Stimulated activated naive CD8-positive, alpha-beta T cell treated with anti-CD3 and anti-CD28 coated beads, Interleukin-15, Interleukin-2, amounts not matched to agents 100 ng/mL and 50 ng/mL, for 24 hours (primary cell): ENCODE data around the gene HIVEP3.
A peak's percentile ranks its signal among the peaks of the same experiment; 100 is the strongest.

Experiments used
- H3K27ac Mint-ChIP-seq: one replicate; pipeline ENCODE4 v1.8.0; 2021; ENCODE audit warnings: mild to moderate bottlenecking, mixed read lengths
- H3K27me3 Mint-ChIP-seq: one replicate; pipeline ENCODE4 v1.8.0; 2021; ENCODE audit warnings: mixed read lengths
- H3K36me3 Mint-ChIP-seq: one replicate; pipeline ENCODE4 v1.8.0; 2021; ENCODE audit warnings: low read depth, mixed read lengths
- H3K4me1 Mint-ChIP-seq: one replicate; pipeline ENCODE4 v1.8.0; 2021; ENCODE audit warnings: low read depth, mixed read lengths
- H3K4me3 Mint-ChIP-seq: one replicate; pipeline ENCODE4 v1.8.0; 2021; ENCODE audit warnings: mild to moderate bottlenecking, mixed read lengths
- H3K9me3 Mint-ChIP-seq: one replicate; pipeline ENCODE4 v1.8.0; 2021; ENCODE audit warnings: mixed read lengths

HIVEP3 gene

DNA sequence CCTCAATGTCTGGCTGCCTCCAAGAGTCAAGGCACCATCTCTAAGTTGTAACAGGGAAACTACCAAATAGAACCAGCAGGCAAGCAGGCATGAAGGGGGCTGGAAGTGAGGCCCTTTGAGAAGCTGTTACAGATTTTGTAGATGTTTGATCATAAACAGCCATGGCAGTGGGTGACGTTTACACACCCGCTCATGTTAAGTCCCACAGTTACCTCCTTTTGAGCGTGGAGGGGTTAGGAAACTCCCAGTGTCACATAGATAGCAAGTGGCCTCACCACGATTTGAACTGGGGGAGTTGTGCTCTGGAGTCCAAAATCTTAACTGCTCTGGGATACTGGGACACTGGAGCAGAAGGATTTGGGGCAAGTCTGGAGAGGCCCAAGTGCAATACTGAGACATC, 192.4 kb downstream of the HIVEP3 start:
- peaks cover 57% of the 10 kb centered on the region for H3K4me1 Mint-ChIP-seq
- peak overlapping the region; percentile 87 for H3K27ac Mint-ChIP-seq
- H3K9me3 Mint-ChIP-seq = no peaks in the 10 kb centered on the region
- H3K27me3 Mint-ChIP-seq = no peaks in the 10 kb centered on the region
- H3K4me3 Mint-ChIP-seq = peak overlapping the region; percentile 47
- no peaks in the 10 kb centered on the region for H3K36me3 Mint-ChIP-seq

DNA sequence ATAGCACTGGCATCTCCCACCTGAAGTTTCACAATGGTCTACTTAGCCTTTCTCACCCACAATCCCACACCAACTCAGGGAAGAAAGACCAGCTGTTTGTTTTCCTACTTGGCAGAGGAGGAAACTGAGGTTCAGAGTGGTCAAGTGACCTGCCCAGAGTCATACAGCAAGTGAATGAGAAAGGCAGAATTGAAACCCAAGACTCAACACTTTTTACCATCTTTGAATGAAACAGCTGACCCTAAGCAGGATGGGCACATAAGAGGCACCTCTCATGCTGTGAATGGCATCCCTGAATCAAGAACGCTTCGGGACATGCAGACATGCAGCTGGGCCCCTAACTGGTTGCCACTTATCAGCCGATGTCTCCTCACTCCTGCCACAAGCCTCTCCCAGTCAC, 193.8 kb downstream of the HIVEP3 start:
- Mint-ChIP-seq H3K36me3 (no peaks in the 10 kb centered on the region), H3K27ac (no peak overlapping the region), H3K9me3 (no peaks in the 10 kb centered on the region), H3K4me1 (peaks cover 53% of the 10 kb centered on the region), H3K4me3 (no peak overlapping the region), H3K27me3 (no peaks in the 10 kb centered on the region)

- Mint-ChIP-seq H3K4me1 (peaks cover 46% of the 10 kb centered on the region), H3K9me3 (no peaks in the 10 kb centered on the region), H3K36me3 (no peaks in the 10 kb centered on the region), H3K4me3 (no peak overlapping the region), H3K27me3 (no peaks in the 10 kb centered on the region), H3K27ac (no peak overlapping the region)
Measured at GRCh38 chr1:41724248-41724647, 194.5 kb downstream of the HIVEP3 start.

GRCh38 chr1:41723786-41724185, 194.9 kb downstream of the HIVEP3 start:
- H3K4me1 Mint-ChIP-seq = peaks cover 45% of the 10 kb centered on the region
- no peaks in the 10 kb centered on the region for H3K9me3 Mint-ChIP-seq
- no peaks in the 10 kb centered on the region for H3K27me3 Mint-ChIP-seq
- H3K4me3 Mint-ChIP-seq = no peak overlapping the region
- no peak overlapping the region for H3K27ac Mint-ChIP-seq
- H3K36me3 Mint-ChIP-seq = no peaks in the 10 kb centered on the region

- no peak overlapping the region for H3K27ac Mint-ChIP-seq
- H3K4me3 Mint-ChIP-seq = no peak overlapping the region
- peaks cover 35% of the 10 kb centered on the region for H3K4me1 Mint-ChIP-seq
Measured at GRCh38 chr1:41722184-41722583, 196.5 kb downstream of the HIVEP3 start.

DNA sequence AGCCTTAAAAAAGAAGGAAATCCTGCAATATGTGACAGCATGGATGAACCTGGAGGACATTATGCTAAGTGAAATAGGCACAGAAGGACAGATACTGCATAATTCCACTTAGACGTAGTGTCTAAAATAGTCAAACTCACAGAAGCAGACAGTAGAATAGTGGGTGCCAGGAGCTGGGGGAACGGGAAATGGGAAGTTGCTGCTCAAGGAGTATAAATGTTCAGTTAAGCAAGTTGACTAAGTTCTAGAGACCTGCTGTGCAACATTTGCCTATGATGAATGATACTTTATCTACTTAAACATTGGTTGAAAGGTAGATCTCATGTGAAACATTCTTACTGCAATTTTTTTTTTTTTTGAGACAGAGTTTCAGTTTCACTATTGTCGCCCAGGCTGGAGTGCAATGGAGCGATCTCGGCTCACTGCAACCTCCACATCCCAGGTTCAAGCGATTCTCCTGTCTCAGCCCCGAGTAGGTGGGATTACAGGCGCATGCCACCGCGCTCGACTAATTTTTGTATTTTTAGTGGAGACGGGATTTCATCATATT, 197.8 kb downstream of the HIVEP3 start:
- Mint-ChIP-seq H3K4me3 (no peak overlapping the region), H3K27me3 (no peaks in the 10 kb centered on the region), H3K9me3 (no peaks in the 10 kb centered on the region), H3K4me1 (peaks cover 28% of the 10 kb centered on the region), H3K36me3 (no peaks in the 10 kb centered on the region), H3K27ac (peak overlapping the region; percentile 27)

More at GRCh38 chr1:41722184-41722583, 196.5 kb downstream of the HIVEP3 start:
- Mint-ChIP-seq H3K27me3 (no peaks in the 10 kb centered on the region), H3K36me3 (no peaks in the 10 kb centered on the region), H3K9me3 (no peaks in the 10 kb centered on the region)

DNA sequence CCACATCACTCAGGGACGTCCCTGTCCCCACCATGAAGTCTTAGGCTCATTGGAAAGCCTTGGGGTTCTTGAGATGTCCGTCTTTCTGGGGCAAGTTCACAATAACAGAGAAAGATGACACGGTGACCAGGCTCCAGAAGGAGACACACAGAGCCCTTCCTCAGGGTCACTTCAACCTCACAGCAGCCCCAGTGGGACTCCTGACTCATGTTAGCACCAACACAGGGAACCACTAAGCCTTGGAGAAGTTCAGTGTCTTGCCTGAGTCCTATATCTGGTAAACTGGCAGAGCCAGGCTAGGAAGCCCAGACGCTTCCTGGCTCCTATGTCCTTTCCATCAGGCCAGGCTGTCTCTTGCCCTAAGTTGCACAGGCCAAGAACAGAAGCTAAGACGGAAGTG, 199.1 kb downstream of the HIVEP3 start:
- no peaks in the 10 kb centered on the region for H3K27me3 Mint-ChIP-seq
- no peaks in the 10 kb centered on the region for H3K36me3 Mint-ChIP-seq
- H3K9me3 Mint-ChIP-seq = no peaks in the 10 kb centered on the region
- no peak overlapping the region for H3K4me3 Mint-ChIP-seq
- no peak overlapping the region for H3K27ac Mint-ChIP-seq
- H3K4me1 Mint-ChIP-seq = peaks cover 26% of the 10 kb centered on the region

DNA sequence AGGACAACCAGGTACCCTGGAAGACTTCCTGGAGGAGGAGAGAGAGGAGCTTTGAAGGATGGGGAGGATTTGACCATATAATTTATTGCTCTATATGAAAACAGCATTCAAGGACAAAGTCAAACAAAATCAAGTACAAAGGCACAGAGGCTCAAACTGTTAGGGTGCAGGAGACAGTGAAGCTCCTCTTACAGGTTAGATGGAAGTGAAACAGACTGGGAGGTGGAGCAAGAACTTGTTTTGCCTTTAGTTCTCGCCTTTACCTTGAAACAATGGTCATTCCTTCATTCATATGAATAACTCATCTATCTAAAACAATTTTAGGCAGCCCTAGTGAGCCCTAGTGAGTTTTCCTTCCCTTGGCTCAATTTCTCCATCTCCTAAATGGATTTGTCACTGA, 199.6 kb downstream of the HIVEP3 start:
- no peak overlapping the region for H3K27ac Mint-ChIP-seq
- H3K4me3 Mint-ChIP-seq = no peak overlapping the region
- peaks cover 26% of the 10 kb centered on the region for H3K4me1 Mint-ChIP-seq
- H3K36me3 Mint-ChIP-seq = no peaks in the 10 kb centered on the region
- H3K9me3 Mint-ChIP-seq = no peaks in the 10 kb centered on the region
- H3K27me3 Mint-ChIP-seq = no peaks in the 10 kb centered on the region

- peaks cover 26% of the 10 kb centered on the region for H3K4me1 Mint-ChIP-seq
Measured at GRCh38 chr1:41718497-41718896, 200.2 kb downstream of the HIVEP3 start.

GRCh38 chr1:41716188-41717130, 202.3 kb downstream of the HIVEP3 start:
- H3K27ac Mint-ChIP-seq = no peak overlapping the region
- H3K27me3 Mint-ChIP-seq = no peaks in the 10 kb centered on the region
- no peak overlapping the region for H3K4me3 Mint-ChIP-seq
- peaks cover 26% of the 10 kb centered on the region for H3K4me1 Mint-ChIP-seq
- H3K9me3 Mint-ChIP-seq = no peaks in the 10 kb centered on the region
- no peaks in the 10 kb centered on the region for H3K36me3 Mint-ChIP-seq

More at GRCh38 chr1:41718497-41718896, 200.2 kb downstream of the HIVEP3 start:
- Mint-ChIP-seq H3K27ac (no peak overlapping the region), H3K9me3 (no peaks in the 10 kb centered on the region), H3K4me3 (no peak overlapping the region), H3K27me3 (no peaks in the 10 kb centered on the region), H3K36me3 (no peaks in the 10 kb centered on the region)

DNA sequence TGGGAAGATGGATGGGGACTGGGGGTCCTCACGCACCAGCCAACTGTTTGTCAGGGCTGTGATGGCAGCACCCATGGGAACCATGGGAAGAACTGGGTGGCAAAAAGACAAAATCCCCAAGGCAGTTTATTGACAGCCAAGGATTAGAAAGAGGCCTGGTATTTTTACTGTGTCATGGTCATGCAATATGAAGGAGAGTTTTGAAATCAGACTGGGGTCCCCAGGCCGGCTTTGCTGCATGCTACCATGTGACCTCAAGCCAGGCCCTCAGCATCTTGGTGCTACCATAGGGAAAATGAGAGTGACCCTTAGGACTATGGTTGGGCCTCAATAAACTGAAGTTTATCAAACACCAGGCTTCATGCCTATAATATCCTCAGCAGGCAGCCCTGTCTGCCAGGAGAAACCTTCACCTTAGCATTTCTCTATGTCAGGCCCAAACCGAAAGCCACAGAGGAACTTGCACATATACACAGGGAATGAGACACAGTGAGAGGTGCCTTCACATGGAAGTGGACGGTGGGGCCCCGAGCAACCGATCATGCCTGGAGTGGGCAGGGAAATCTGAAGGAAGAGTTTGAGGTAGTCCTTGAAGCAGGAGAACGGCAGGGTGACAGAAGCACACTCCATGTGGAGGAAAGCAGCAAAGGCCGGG, 203.2 kb downstream of the HIVEP3 start:
- no peaks in the 10 kb centered on the region for H3K27me3 Mint-ChIP-seq
- H3K36me3 Mint-ChIP-seq = no peaks in the 10 kb centered on the region
- H3K4me1 Mint-ChIP-seq = peaks cover 18% of the 10 kb centered on the region
- H3K9me3 Mint-ChIP-seq = no peaks in the 10 kb centered on the region
- H3K4me3 Mint-ChIP-seq = no peak overlapping the region
- no peak overlapping the region for H3K27ac Mint-ChIP-seq

DNA sequence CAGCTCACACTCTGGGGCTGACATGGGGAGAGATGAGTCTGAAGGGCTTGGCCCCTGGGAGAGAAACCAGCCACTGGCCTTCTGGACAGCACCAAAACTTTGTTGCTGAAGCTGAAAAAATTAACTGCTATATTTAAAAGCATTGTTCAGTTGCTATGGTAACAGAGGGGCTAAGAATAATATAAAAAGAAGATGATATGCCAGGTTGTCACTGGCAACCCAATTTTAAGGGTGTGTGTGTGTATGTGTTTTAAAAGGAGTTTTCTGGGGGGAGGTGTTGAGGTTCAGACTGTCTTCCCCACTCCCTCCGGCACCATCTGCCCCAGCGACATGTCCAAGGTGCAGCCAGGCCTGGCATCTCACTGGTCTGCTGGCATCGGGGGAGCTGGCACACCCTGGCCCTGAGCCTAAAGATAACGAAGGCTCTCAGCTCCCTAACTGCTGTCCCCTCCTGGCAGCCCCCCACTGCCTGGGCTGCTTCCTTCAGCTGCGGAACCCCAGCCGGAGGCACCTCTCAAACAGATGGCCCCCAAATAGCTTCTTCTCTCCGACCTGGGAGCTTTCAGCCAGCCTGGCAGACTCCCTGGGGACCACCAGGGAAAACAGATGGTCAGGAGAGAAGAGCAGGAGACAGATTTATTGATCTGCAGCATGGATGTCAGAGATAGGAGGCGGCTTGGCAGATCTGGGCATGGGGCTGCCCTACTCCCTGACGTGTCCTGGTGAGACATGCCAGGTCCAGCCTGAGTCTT, 203.9 kb downstream of the HIVEP3 start:
- peaks cover 15% of the 10 kb centered on the region for H3K4me1 Mint-ChIP-seq
- no peak overlapping the region for H3K27ac Mint-ChIP-seq
- no peaks in the 10 kb centered on the region for H3K36me3 Mint-ChIP-seq
- H3K27me3 Mint-ChIP-seq = no peaks in the 10 kb centered on the region
- H3K9me3 Mint-ChIP-seq = no peaks in the 10 kb centered on the region
- H3K4me3 Mint-ChIP-seq = no peak overlapping the region

DNA sequence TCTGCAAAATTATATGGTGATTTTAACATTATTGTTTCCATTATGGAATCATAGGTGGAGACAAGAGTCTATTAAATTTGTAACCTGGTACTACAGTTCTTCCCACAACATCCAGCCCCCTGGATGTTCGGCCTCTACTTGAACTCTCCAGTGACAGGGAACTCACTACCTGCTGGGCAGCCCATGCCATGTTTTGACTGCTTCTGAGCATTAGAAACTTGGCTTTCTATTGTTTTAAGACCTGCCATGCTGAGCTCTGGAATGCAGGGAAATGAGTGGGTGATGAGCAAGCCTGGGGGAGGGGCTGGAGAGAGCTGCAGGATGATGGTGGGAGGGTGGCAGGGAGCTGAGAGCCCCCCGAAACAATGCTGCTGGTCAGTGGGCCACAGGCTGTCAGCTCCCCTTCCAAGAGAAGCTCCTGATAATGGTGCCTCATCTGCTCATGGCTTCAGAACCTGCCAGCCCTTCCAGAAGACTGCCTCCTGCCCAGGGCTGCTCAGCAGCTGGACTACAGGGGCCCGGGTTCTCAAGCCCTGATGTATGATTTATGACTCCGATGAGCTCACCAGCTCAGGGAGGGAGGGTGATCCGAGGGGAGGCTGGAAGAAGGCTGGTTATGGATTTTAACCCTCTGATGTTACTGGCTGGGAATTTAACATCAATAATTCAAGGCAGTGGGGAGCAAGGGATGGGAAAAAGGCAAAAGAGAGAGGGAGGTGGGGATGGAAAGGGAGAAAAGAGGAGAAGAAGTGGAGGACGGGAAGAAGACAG, 205.0 kb downstream of the HIVEP3 start:
- Mint-ChIP-seq H3K27me3 (no peaks in the 10 kb centered on the region), H3K36me3 (no peaks in the 10 kb centered on the region), H3K4me3 (no peak overlapping the region), H3K4me1 (peaks cover 11% of the 10 kb centered on the region), H3K9me3 (no peaks in the 10 kb centered on the region), H3K27ac (no peak overlapping the region)

- Mint-ChIP-seq H3K36me3 (no peaks in the 10 kb centered on the region), H3K4me3 (no peak overlapping the region), H3K27me3 (no peaks in the 10 kb centered on the region), H3K9me3 (no peaks in the 10 kb centered on the region), H3K4me1 (peaks cover 11% of the 10 kb centered on the region), H3K27ac (no peak overlapping the region)
Measured at GRCh38 chr1:41713141-41713540, 205.6 kb downstream of the HIVEP3 start.
